CD4-positive, alpha-beta T cell treated with Interferon alpha-2 for 1 hour (primary cell): Measurements from ENCODE around the gene CD93.
A peak's percentile ranks its signal among the peaks of the same experiment; 100 is the strongest.

ENCODE experiments used
- DNase-seq, 2 donors: peaks; one replicate each; pipeline ENCODE4 v3.0.0-alpha.2; 2020 to 2022

CD93 gene, protein sequence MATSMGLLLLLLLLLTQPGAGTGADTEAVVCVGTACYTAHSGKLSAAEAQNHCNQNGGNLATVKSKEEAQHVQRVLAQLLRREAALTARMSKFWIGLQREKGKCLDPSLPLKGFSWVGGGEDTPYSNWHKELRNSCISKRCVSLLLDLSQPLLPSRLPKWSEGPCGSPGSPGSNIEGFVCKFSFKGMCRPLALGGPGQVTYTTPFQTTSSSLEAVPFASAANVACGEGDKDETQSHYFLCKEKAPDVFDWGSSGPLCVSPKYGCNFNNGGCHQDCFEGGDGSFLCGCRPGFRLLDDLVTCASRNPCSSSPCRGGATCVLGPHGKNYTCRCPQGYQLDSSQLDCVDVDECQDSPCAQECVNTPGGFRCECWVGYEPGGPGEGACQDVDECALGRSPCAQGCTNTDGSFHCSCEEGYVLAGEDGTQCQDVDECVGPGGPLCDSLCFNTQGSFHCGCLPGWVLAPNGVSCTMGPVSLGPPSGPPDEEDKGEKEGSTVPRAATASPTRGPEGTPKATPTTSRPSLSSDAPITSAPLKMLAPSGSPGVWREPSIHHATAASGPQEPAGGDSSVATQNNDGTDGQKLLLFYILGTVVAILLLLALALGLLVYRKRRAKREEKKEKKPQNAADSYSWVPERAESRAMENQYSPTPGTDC

DNA sequence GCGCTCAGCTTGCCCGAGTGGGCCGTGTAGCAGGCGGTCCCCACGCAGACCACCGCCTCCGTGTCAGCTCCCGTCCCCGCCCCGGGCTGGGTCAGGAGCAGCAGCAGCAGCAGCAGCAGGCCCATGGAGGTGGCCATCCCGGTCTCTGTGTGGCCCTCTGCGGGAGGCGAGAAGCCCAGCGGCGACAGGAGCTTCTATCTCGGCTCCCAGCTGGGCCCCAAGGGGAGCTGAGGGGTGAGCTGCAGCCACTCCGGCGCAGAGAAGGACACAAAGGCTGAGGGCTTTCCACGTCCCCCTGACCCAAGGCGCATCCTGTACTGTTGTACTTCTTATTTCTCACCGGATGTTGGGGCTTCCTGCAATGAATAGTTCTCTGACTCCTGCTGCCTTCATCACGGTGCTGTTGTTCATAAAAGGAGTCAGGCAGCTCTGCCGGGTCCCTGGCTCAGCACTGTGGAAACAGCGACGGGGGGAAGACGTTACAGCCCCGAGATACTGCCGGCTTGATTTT lies at the start of gene CD93:
Gene CD93 (minus strand): TSS at position 269 of the 511 bp plus-strand sequence. CDS start 132 bp downstream, at position 137.
- DNase-seq: peak; percentile 25 to 45

DNA sequence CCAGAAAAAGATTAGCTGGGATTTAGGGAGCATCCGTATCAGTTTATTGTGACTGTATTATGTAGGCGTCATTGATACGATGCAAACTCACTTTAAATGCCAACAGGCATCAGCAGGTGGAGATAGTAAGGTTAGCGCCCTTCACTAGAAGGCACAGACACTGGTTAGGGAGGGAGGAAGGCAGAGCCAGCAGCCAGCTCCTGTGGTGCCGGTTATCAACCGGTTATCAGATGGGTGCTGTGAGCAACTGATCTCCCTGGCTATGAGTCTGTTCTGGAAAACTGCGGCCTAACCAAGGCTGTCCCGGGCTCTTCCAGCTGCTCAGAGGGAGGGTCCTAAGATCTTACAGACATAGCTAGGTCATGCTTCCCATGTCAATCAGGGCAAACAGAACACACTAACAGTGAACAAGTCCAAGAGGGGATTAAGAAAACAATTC lies 47.5 kb upstream of the CD93 start:
- DNase-seq: no peak

DNA sequence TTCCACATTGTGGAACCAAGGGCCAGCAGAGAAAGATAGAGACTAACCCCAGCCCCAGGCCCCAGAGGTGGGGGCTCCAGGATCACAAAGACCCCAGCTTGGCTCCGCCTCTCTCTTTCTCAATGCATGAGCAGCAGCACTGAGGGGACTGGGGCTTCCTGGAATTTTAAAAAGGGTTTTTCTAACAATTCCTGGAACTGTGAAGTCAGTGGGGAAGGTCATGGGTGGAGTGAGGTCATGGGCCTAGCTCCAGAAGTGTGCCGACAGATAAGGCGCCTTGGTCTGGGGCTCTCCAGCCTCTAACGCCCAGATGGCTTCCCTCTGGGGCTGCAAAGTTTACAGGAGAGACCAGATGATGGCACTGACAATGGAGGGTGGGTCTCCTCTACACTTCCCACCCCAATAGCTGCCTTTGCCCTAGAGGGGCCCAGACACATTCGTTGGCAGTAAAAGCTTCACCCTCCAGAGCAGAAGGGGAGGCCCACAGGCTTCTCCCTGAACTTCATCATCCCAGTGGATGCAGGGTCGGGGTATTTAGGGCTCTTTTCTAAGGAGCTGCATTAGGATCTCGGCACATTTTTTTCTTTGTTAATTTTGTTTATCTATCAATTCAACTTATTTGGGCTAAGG lies 46.9 kb upstream of the CD93 start:
- DNase-seq: peak in 1 of 2 donors; percentile 38

DNA sequence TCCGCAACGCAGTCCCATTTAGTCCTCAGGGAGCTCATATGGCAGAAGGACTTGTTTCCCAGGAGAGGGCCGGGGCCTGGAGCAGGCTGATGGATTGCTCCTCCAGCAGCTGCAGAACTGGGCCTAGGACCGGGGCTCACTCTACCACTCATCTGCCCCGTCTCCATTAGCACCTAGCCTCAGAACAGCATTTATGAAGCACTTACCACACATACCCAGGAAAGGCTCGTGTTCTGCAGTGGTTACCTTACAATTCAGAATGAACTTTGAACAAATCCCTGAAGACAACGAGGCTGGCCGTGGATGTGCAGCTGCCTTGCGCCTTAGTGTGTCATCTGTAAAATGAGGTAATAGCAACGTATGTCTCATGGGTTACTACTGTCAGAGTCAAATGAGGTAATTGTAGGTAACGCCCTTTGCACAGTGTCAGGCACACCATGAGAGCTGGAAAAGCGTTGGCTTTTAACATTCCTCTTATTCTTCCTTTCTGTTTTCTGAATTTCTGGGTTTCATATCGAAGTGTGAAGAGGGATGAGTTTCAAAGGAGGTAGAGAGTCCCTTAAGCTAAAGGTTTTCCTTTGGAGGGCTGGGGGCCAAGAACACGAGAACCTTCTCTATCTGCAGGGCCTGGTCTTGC lies 46.3 kb upstream of the CD93 start:
- DNase-seq: no peak

DNA sequence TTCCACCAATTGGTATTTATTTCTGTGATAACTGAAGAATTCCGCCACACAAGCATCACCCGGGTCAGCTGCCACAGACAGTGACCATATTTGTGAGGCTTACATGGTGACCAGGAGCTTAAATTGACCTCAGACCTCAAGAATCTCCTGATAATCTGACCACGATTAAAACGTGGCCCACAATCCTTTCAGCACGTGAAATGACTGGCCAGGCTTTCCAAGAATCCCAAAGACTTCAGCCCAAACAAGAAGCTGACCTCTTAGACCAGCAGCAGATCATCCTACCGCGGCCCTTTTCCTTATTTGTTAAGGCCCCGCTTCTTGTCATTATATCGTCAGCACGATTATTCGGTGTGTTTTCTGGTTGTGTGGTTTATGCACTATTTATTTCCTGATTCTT lies 45.6 kb upstream of the CD93 start:
- DNase-seq: no peak

DNA sequence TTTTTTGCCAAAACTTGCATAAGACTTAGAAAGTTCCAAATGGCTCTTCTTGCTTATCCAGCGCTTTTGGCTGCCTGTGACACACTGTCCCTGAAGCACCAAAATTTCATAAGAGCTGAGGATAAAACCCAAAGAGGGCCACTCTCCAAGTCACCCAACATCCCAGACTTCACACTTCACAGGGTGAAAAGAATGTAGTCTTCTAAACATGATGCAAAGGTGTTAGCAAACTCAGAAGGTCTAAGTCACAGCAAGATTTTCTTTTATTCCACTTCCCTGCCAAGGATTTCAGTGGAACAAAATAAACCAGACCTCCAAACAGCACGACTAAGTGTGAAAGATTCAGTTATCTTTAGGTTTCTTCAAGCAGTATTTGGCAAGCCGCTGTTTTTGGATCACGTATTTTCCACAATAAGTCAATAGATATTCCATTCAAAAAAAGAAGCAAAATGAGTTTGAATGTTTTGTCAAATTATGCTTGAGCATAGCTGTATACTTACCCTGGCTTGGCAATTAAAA lies 44.6 kb upstream of the CD93 start:
- no peak for DNase-seq

DNA sequence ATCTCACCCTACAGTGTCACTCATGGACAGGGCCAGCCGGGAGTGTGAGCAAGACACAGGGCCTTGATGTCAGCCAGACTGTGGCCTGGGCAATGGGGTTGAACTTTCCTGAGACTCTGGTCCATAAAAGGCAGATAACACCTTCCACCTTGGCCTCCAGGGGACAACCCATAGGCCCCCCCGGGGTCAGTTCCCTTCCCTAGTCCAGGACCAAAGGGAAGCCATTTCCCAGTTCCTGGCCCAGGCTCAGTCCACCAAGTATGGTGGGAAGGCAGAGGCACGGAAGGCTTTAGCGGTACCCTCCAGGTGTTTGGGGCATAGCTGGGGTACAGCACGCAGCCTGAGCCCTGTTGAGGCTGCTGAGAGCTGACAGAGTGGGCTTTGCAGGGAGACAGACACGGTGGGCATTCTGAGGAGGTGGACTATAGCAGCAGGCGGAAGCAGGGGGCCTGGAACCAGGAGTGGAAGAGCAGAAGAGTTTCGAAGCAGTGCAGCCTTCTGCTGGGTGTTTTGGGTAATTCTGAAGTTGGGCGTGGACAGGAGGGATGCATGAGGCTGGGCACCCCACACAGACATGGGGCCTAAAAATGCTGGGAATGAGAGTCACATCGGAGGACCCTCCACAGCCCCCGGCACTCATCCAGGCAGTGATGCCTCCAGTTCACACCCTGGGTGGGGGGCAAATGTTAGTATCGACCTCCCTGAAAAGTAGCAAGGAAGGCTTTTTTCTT lies 43.9 kb upstream of the CD93 start:
- DNase-seq: no peak

DNA sequence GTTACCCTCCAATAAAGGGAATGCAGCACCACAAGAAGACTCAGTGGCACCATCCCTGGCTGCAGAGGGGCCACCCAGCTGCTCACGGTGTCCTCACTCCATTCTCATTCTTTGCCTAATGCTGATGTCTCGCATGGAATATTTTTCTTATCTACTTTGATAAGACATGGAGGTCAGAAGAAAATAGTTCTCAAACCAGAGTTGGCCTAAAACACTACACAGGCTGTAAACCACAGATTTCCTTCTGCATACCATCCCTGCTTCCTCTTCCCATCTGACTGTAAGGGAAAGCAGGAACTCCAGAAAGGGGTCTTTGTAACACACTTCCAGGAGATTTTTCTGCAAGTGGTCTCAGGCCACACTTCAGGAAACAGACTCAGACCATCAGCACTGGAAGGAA lies 43.1 kb upstream of the CD93 start:
- DNase-seq: no peak

DNA sequence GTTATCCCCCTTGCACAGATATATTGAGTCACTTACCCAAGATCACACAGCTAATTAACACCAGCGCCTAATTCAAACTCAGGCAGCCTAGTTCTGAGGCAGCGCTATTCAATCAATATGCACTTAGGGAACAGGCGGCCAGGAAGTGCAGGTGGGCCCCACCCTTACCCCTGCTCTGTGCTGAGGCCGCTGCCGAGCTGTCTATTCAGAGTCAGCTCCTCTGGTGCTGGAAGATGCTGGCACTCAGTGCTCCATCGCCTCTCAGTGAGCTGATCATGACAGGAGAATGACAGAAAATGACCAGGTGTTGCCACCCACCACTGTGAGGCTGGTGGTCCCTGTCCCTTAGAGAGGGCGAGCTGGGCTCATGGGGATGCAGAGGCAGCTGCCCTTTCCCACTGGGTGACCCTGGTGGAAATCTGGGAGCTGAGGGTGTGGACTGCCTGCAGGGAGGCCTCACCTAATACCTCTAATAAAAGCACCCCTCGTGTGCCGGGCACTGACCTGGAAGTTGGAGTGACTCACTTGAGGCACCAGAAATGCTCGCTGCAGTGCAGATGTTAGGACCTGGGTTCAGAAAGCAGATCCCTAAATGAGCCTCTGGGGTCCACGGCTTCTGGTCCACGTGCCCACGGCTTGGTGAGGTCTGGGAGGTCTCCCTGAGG lies 42.5 kb upstream of the CD93 start:
- DNase-seq: no peak

DNA sequence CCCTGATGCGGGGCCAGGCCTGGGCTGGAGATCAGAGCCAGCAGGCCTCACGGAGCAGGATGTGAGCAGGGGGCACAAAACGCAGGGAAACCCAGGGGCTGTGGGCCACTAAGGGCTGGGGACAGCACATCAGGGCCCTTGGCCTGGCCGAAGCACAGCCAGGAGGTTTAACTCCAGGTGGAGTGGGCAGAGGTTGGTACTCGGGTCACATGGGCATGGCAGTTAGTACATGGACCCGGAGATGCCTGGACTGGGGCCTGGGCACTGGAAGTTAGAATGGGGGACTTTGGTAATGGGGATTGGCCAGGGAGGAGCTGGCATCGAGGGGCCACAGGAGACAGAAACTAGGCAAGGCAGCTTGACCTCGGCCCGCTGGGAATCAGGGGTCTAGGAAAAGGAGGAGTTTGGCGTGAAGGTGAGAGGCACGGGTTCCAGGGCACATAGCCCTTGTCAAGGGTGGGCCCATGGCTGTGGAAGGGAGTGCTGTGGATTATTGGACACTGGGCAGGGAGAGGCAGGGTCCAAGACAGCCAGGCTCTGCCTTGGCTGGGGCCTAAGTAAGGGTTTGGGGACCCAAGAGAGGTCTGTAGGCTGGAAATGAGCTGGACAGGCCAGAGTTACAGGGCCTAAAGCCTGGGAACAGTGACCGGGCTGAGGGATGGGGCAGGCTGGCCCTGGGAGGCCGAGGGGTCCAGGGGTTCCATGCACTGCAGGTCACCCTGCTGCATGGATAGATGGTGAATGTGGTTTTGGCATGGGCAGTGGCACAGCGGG lies 41.6 kb upstream of the CD93 start:
- DNase-seq: no peak

DNA sequence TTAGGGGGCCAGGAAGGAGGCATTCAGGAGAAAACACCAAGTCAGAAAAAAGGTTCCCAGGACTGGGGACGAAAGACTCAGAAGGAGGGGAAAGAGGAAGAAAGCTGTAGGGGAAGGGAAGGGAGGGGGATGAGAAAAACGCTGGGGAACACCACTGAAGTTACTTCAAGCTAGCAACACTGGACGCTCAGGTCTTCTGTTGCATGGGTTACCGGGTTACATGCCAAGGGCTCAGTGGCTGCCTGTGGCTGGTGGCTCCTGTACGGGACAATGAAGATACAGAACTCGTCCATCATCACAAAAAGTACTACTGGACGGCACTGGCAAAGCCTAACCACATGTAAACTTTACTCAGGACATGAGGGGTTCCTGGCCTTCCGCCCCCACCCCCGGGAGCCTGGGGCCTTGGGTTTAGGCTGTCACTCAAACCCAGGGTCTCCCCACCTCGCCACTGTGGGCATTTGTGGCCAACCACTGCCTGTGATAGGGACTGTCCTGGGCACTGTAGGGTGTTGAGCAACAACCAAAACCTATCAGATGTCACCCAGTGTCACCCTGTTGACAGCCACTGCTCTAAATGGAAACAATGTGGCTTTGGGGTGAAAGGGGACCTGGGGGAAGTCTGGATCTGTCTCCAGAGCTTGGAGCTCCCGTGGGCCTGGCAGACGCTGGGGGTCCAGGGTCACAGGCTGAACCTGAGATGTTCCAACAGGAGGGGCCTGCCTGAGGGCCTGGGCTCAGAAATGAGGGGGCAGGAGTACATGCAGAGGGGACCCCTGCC lies 40.3 kb upstream of the CD93 start:
- no peak for DNase-seq

DNA sequence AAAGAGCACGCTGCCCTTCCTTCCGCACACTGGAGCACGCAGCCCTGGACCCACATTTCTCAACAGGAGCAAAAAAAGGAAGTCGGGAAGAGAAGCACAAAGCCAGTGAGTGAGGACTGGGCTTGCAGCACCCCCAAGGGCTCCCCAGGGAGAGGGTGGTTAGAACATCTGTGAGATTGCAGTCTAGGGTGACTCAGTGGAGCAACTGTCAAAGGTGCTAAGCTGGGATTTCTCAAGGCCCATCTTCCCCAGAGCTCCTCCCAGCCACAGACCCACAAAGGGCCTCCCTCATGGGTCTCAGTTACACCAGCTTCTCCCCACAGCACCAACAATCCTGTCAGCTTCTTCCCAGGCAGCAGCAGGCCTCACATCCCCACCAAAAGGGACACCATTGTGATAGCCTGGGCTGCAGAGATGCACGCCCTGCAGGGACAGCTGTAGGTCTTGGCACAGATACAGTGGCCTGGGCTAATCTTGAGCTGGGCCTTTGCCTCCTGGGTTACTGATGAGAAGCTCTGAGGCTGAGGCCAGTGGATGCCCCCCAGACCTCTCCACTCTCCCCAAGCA lies 39.6 kb upstream of the CD93 start:
- peak in 1 of 2 donors; percentile 65 for DNase-seq

DNA sequence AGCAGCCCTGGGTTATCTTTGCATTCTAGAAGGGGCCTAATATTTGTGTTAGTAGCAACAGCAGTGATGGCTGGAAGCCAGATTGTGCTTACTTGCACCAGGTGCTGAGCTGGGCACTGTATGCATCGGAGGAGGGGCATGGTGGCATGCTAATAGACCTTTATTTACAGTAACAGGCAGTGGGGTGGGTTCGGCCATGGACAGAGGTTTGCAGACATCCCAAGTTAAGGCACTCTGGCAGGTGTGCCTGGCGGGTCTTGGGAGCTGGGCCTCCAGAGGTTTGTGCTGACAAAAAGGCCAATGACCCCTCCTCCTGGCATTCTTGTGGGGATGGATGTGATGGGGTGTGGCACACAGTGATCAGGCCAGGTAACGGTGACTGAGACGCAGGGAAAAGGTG lies 39.0 kb upstream of the CD93 start:
- DNase-seq: no peak

DNA sequence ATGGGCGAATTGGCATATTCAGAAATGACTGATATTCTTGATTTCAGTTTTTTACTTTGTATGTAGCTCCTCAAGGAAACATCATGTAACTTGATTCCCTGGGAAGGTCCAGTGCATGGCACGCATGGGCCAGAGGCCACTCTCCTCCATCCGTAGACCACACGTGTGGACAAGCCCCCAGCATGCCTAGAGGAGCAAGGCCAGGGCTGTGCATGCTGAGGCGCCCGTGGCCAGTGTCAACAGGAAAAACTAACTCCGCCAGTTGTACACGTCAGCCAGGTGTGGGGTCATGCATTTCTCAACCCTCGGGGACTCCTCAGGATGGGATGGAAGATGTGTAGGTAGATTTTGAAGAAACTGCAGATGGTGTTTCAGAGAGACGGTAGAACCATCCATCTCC lies 37.8 kb upstream of the CD93 start:
- DNase-seq: no peak

DNA sequence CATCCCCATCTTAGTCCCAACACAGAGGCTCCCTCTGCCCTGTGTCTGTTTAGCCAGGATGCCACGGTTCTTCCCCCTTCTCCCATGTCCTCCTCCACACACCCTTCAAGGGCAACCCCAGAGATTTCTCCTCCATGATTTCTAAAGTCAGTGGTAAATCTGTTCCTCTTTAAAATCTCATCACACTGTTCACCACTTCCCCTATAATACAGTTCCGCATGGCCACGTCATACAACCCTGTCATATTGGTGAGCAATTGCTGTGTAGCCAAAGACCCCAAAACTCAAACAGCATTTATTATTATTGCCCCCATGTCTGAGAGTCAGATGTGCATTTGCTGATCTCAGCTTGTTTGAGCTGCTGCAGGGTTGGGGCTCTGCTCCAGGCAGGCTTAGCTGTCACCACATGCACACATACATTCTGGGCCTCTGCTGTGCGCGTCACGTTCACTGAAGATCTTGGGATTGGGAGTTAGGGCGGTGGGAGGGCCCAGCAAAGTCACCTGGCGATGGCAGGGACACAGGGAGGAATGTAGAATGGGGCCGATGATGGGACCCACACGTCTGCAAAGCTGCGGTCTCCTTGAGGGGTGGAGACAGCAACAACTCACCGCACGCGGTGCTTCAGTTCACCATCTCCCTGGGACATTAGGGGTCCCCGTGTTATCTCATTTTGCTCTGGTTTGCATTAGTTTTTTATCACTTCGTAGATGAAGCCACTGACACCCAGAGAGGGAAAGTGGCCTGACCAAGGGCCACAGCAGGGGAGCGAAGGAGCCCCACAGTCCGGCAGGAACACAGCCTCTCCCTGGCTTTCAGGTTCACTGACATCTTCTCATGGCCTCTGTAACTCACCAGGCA lies 36.9 kb upstream of the CD93 start:
- no peak for DNase-seq

DNA sequence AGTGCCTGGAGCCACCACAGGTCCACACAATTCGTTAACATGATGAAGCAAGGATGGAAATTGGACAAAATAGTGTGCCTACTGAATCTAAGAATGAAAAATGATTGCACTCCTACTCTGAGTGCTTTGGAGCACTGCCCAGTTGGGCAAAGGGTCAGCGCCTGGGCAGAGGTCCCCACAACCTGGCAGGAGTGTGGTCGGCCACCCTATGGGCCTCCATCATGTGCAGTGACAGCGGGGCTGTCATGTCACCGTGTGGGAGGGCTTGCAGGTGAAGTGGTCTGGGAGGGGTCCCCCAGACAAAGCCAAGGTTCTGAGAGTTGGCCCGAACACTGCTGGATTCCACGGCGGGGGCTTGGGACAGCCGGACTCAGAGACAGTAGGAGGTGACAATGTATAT lies 36.2 kb upstream of the CD93 start:
- no peak for DNase-seq

DNA sequence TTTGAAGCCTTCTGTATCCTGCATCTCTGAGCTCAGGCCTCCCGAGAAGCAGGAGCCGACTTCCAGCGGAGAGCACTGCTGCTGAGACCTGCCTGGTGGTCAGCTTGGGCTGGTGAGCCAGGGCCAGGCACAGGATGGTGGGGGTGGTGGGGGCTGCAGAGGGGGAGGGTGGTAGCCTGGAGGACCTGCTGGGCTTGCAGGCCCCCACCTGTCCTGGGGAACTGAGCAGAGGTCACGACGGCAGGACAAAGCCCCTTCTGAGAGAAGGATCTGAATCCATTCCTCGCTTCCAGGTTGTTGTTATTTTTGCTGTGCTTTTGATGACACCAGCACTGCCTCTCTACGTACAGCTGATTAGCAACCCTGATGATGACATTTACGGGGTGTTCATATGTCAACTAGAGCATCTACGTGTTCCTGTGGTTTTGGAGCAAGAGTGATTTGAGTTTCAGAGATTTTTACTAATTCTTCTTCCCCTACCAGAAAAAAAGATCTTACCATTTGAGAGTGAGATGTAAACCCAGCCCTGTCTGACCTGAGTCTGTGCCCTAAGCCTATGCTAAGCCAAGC lies 35.7 kb upstream of the CD93 start:
- DNase-seq: no peak
